HL-60 (cell line): Measurements from ENCODE around the gene ABHD18.

ENCODE experiments used
- CTCF ChIP-seq: IDR thresholded peaks from one replicate; pipeline ENCODE4 v1.5.1; 2011; ENCODE audit warnings: low read length, control low read depth, inconsistent platforms; ENCODE audit not compliant: insufficient read depth
- POLR2AphosphoS5 ChIP-seq: IDR thresholded peaks from 2 replicates; pipeline ENCODE4 v1.6.1; 2012; ENCODE audit warnings: low read depth
- SPI1 ChIP-seq: IDR thresholded peaks from 2 replicates; pipeline ENCODE4 v1.6.1; 2012; ENCODE audit warnings: low read depth, mild to moderate bottlenecking, borderline replicate concordance
- TF ChIP-seq, protein P1 (sequence below): IDR thresholded peaks from 2 replicates; pipeline ENCODE4 v1.6.1; 2012; ENCODE audit warnings: low read depth; ENCODE audit not compliant: insufficient replicate concordance

GRCh38 chr4:127922226-127922625 lies 43.0 kb upstream of the ABHD18 start:
- TF ChIP-seq POLR2AphosphoS5 (no peak), CTCF (no peak), SPI1 (no peak)
- TF ChIP-seq, protein P1, sequence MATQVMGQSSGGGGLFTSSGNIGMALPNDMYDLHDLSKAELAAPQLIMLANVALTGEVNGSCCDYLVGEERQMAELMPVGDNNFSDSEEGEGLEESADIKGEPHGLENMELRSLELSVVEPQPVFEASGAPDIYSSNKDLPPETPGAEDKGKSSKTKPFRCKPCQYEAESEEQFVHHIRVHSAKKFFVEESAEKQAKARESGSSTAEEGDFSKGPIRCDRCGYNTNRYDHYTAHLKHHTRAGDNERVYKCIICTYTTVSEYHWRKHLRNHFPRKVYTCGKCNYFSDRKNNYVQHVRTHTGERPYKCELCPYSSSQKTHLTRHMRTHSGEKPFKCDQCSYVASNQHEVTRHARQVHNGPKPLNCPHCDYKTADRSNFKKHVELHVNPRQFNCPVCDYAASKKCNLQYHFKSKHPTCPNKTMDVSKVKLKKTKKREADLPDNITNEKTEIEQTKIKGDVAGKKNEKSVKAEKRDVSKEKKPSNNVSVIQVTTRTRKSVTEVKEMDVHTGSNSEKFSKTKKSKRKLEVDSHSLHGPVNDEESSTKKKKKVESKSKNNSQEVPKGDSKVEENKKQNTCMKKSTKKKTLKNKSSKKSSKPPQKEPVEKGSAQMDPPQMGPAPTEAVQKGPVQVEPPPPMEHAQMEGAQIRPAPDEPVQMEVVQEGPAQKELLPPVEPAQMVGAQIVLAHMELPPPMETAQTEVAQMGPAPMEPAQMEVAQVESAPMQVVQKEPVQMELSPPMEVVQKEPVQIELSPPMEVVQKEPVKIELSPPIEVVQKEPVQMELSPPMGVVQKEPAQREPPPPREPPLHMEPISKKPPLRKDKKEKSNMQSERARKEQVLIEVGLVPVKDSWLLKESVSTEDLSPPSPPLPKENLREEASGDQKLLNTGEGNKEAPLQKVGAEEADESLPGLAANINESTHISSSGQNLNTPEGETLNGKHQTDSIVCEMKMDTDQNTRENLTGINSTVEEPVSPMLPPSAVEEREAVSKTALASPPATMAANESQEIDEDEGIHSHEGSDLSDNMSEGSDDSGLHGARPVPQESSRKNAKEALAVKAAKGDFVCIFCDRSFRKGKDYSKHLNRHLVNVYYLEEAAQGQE = no peak
